ENCODE data around the gene C1orf210. TPM values are rescaled to one million over a fixed set of nuclear protein-coding genes. Genes with fewer than 3 reads are reported as not detected.

The C1orf210 gene
- 21.1 TPM for polyA plus RNA-seq (ENCODE audit: insufficient read length)
- long read RNA-seq, donor 1, transcript C1orf210-202 (3 exons, 1,478 nt): major isoform, 14 of 15 reads
- long read RNA-seq, donor 1, partial matches to known transcripts: 0 of 15 reads
- long read RNA-seq, donor 1, other reads (novel, unspliced or antisense): 0 of 15 reads
- long read RNA-seq, donor 2, transcript C1orf210-202 (3 exons, 1,478 nt): major isoform, 5 of 14 reads
- long read RNA-seq, donor 2, partial matches to known transcripts: 0 of 14 reads
- long read RNA-seq, donor 2, other reads (novel, unspliced or antisense): 8 of 14 reads
- long read RNA-seq, donor 3, transcript C1orf210-202 (3 exons, 1,478 nt): major isoform, 7 of 8 reads
- long read RNA-seq, donor 3, partial matches to known transcripts: 0 of 8 reads
- long read RNA-seq, donor 3, other reads (novel, unspliced or antisense): 0 of 8 reads
- long read RNA-seq, donor 4, partial matches to known transcripts: 0 of 1 reads
- long read RNA-seq, donor 4, other reads (novel, unspliced or antisense): 0 of 1 reads
- long read RNA-seq, donor 5, transcript C1orf210-202 (3 exons, 1,478 nt): major isoform, 20 of 20 reads
- long read RNA-seq, donor 5, partial matches to known transcripts: 0 of 20 reads
- long read RNA-seq, donor 5, other reads (novel, unspliced or antisense): 0 of 20 reads
- long read RNA-seq, donor 6, transcript C1orf210-202 (3 exons, 1,478 nt): major isoform, 11 of 13 reads
- long read RNA-seq, donor 6, partial matches to known transcripts: 0 of 13 reads
- long read RNA-seq, donor 6, other reads (novel, unspliced or antisense): 0 of 13 reads
- long read RNA-seq, donor 7, transcript C1orf210-202 (3 exons, 1,478 nt): major isoform, 19 of 25 reads
- long read RNA-seq, donor 7, partial matches to known transcripts: 0 of 25 reads
- long read RNA-seq, donor 7, other reads (novel, unspliced or antisense): 5 of 25 reads
- long read RNA-seq, donor 8, partial matches to known transcripts: 0 of 4 reads
- long read RNA-seq, donor 8, other reads (novel, unspliced or antisense): 0 of 4 reads

GRCh38 chr1:43285269-43285990 lies at the start of gene C1orf210:
C1orf210 (minus strand) TSS chr1:43285581; CDS start chr1:43283270, 2,311 bp downstream.
- peak; percentile 66 for DNase-seq

- no peak for DNase-seq
Observed at GRCh38 chr1:43334453-43335205, 49.2 kb upstream of the C1orf210 start.

GRCh38 chr1:43331688-43332087 lies 46.3 kb upstream of the C1orf210 start:
- no peak for DNase-seq

DNA sequence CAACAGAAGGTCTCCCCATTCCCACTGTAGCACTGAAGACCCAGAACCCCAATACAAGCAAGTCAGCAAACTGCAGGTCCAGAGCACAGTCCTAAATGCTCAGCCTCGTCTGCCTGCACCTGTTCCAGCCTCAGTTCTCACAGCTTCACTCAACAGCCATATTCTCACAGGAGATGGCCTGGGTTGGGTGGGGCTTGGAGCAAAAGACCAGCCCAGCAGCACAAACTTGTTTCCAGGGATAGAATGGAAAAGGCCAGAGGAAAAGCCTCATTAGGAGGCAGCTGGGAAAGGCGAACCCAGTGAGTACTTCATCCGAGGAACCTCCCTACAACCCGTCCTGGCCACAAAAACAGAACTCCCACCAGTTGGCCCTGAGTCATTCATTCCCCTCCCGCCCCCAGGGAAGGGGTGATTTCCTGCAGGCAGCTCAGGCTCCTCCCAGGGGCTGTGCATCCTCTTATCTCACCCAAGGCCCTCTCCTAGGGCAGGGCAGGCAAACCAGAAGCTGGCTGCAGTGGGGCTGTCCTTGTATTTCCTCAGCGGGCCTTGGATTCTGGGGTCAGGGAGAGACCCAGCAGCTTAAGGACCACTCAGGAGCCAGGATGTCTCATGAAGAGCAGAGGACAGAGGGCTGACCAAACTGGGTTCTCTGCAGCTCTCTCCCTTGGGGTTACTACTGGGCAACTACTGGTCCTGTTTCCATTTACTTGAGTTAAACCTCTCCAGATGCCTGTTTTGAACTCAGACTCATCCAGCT lies 44.8 kb upstream of the C1orf210 start:
- DNase-seq: no peak

- no peak for DNase-seq
Observed at GRCh38 chr1:43327549-43328292, 42.3 kb upstream of the C1orf210 start.

DNA sequence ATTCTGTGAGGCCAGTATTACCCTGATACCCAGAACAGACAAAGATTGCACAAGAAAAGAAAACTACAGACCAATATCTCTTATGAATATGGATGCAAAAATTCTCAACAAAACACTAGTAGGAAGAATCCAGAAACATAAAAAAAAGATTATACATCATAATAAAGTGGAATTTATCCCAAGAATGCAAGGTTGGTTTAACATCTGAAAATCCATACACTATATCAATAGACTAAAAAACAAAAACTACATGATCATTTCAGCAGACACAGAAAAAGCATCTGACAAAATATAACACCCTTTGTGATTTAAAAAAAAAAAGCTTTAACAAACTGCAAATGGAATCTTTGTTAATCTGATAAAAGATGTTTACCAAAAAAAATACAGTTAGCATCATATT lies 40.0 kb upstream of the C1orf210 start:
- no peak for DNase-seq

- no peak for DNase-seq
Observed at GRCh38 chr1:43324810-43325209, 39.4 kb upstream of the C1orf210 start.

GRCh38 chr1:43322506-43322905 lies 37.1 kb upstream of the C1orf210 start:
- no peak for DNase-seq

DNA sequence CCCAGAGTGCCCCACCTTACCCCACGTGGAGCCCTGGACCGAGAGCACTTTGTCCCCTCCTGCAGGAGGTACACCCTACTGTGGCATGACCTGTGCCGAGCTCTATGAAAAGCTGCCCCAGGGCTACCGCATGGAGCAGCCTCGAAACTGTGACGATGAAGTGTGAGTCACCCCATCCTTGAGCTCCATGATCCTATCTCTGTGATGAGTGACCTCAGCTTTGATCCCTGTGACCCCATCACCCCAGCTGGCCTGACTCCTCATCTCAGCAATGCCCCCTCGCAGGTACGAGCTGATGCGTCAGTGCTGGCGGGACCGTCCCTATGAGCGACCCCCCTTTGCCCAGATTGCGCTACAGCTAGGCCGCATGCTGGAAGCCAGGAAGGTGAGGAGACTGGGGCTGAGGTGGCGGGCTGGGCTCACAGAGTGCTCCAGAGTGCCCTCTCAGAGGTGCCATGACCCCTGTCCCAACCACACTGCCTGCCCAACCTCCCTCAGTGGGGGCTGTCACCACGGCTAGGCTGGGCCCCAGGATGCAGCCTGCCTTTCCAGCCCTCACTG lies 36.0 kb upstream of the C1orf210 start:
- no peak for DNase-seq

GRCh38 chr1:43319766-43320165 lies 34.4 kb upstream of the C1orf210 start:
- DNase-seq: no peak

DNA sequence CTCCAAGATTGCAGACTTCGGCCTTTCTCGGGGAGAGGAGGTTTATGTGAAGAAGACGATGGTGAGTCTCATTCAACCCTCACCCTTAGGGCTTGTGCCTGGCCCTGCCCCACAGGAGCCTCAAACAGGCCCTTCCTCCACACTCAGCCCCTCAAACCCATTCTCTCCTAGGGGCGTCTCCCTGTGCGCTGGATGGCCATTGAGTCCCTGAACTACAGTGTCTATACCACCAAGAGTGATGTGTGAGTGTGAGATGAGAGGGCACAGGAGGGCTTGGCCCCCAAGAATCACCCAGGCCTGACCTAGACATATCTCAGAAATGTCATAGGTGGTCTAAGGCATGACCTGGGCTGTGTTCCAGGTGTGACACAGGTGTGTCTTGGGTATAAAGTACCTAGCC lies 33.9 kb upstream of the C1orf210 start:
- DNase-seq: no peak

DNA sequence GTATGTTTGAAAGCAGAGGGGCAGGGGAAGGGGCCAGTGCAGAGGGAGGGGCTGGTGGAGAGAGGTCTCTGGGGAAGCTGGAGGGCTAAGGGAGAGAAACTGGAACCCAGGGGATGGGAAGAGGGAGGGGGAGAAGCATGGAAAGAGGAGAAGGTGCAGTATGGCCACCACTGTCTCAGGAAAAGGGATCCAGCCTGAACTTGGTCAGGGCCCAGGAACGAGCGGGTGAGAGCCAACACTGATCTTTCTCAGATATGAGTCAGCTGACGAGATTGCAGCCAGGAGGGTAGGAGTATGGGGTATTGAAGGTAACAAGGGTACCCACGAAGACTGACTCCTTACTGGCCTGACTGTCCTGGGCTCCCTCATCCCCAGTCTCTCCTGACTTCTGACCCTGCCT lies 33.5 kb upstream of the C1orf210 start:
- no peak for DNase-seq

DNA sequence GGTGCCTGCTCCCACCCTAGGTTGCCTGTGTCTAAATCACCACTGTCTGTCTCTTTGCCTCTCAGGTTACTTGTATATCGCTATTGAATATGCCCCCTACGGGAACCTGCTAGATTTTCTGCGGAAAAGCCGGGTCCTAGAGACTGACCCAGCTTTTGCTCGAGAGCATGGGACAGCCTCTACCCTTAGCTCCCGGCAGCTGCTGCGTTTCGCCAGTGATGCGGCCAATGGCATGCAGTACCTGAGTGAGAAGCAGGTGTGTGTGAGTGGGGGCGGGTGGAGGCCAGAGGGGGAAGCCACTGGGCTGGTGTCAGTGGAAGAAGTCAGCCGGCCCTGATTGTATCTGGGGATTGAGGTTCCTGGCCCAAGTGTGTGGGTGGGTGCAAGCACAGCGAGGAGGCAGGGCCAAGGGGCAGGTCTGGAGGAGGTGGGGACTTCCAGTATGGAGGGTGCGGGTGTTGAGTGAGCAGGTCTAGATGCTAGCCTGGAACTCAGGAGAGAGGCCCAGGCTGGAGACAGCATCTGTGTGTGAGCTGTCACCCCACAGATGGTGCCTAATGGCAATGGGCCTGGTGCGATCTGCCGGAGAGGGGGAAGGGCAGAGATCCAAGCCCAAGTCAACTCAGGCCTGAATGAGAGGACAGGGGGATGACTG lies 32.6 kb upstream of the C1orf210 start:
- DNase-seq: no peak

GRCh38 chr1:43316738-43317520 lies 31.5 kb upstream of the C1orf210 start:
- no peak for DNase-seq

- no peak for DNase-seq
Observed at GRCh38 chr1:43315963-43316737, 30.8 kb upstream of the C1orf210 start.

GRCh38 chr1:43315481-43315880 lies 30.1 kb upstream of the C1orf210 start:
- no peak for DNase-seq

GRCh38 chr1:43314233-43314632 lies 28.9 kb upstream of the C1orf210 start:
- no peak for DNase-seq
